HepG2 (cell line): ENCODE data around the gene MAPK12.
"Not testable (repeated sequence)": the region's sequence is repeated elsewhere in the genome, so short reads cannot be mapped to it uniquely, and the experiment has no call there.

ENCODE experiments used
- EED ChIP-seq: sonication (generic); formaldehyde crosslinking; IDR thresholded peaks from 2 replicates; pipeline ENCODE4 v1.5.0; 2020; ENCODE audit warnings: mild to moderate bottlenecking, missing genetic modification reagents
- NFYC ChIP-seq: IDR thresholded peaks from 2 replicates; pipeline ENCODE4 v1.6.1; 2016; ENCODE audit warnings: missing genetic modification reagents, missing compliant biosample characterization
- TF ChIP-seq, protein P1 (sequence below): sonication (generic); formaldehyde crosslinking; IDR thresholded peaks from 2 replicates; pipeline ENCODE4 v1.8.0; 2022; ENCODE audit warnings: missing genetic modification reagents, low read depth, mild to moderate bottlenecking, borderline replicate concordance
- TF ChIP-seq, protein P2 (sequence below): sonication (generic); formaldehyde crosslinking; IDR thresholded peaks from 2 replicates; pipeline ENCODE4 v1.5.0; 2020; ENCODE audit warnings: mild to moderate bottlenecking, missing genetic modification reagents, moderate library complexity
- TF ChIP-seq, protein P3 (sequence below): IDR thresholded peaks from 2 replicates; pipeline ENCODE4 v1.6.1; 2012; ENCODE audit warnings: low read depth, low read length, improper control_type of control experiment
- TF ChIP-seq, protein P4 (sequence below): IDR thresholded peaks from 2 replicates; pipeline ENCODE4 v1.6.1; 2016

DNA sequence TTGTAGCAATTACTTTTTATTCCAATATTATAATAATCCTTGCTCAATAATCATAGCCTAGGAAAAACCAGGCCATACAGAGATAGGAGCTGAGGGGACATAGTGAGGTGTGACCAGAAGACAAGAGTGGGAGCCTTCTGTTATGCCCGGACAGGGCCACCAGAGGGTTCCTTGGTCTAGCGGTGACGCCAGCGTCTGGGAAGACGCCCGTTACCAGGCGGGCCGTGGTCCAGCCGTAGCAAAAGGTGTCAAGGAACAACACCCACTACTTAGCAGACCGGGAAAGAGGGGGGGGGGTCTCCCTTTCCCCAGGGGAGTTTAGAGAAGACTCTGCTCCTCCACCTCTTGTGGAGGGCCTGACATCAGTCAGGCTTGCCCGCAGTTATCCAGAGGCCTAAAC is 11.9 kb upstream of the MAPK12 start:
- TF ChIP-seq, protein P1, sequence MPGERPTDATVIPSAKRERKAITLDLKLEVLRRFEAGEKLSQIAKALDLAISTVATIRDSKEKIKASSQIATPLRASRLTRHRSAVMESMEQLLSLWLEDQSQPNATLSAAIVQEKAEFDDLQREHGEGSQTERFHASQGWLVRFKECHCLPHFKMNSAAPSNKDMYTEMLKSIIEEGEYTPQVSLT (CRISPR knock-in tag) = not testable (repeated sequence)
- TF ChIP-seq NFYC, EED: not testable (repeated sequence)
- TF ChIP-seq, protein P2, sequence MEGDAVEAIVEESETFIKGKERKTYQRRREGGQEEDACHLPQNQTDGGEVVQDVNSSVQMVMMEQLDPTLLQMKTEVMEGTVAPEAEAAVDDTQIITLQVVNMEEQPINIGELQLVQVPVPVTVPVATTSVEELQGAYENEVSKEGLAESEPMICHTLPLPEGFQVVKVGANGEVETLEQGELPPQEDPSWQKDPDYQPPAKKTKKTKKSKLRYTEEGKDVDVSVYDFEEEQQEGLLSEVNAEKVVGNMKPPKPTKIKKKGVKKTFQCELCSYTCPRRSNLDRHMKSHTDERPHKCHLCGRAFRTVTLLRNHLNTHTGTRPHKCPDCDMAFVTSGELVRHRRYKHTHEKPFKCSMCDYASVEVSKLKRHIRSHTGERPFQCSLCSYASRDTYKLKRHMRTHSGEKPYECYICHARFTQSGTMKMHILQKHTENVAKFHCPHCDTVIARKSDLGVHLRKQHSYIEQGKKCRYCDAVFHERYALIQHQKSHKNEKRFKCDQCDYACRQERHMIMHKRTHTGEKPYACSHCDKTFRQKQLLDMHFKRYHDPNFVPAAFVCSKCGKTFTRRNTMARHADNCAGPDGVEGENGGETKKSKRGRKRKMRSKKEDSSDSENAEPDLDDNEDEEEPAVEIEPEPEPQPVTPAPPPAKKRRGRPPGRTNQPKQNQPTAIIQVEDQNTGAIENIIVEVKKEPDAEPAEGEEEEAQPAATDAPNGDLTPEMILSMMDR (CRISPR knock-in tag) = peak; percentile 30; the same call in 1 of the 2 replicates
- TF ChIP-seq, protein P3, sequence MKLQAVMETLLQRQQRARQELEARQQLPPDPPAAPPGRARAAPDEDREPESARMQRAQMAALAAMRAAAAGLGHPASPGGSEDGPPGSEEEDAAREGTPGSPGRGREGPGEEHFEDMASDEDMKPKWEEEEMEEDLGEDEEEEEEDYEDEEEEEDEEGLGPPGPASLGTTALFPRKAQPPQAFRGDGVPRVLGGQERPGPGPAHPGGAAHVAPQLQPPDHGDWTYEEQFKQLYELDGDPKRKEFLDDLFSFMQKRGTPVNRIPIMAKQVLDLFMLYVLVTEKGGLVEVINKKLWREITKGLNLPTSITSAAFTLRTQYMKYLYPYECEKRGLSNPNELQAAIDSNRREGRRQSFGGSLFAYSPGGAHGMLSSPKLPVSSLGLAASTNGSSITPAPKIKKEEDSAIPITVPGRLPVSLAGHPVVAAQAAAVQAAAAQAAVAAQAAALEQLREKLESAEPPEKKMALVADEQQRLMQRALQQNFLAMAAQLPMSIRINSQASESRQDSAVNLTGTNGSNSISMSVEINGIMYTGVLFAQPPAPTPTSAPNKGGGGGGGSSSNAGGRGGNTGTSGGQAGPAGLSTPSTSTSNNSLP = not testable (repeated sequence)
- TF ChIP-seq, protein P4, sequence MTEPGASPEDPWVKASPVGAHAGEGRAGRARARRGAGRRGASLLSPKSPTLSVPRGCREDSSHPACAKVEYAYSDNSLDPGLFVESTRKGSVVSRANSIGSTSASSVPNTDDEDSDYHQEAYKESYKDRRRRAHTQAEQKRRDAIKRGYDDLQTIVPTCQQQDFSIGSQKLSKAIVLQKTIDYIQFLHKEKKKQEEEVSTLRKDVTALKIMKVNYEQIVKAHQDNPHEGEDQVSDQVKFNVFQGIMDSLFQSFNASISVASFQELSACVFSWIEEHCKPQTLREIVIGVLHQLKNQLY (CRISPR knock-in tag) = not testable (repeated sequence)
